H1 (cell line): Measurements from ENCODE around the gene C20orf173. TPM values are rescaled to one million over a fixed set of nuclear protein-coding genes. Genes with fewer than 3 reads are reported as not detected.

Source experiments
- CTCF ChIA-PET: fragments of 300-600 bp; sonication (Branson Sonifier 250); formaldehyde crosslinking; loops from one replicate; lab custom pipeline; 2021; ENCODE audit not compliant: partially characterized antibody; lab: Charles Lee
- POLR2A ChIA-PET: fragments of 300-600 bp; sonication (Branson Sonifier 250); formaldehyde crosslinking; loops from one replicate; lab custom pipeline; 2021; ENCODE audit warnings: inconsistent platforms; ENCODE audit not compliant: partially characterized antibody; lab: Charles Lee
- DNase-seq, 2 experiments: peaks; one replicate each; pipeline versions ENCODE4 v3.0.0 to v3.0.0-alpha.2; 2010 to 2022; ENCODE audit warnings: low spot score in 2 of 2, low read depth in 1 of 2, mixed read lengths in 1 of 2
- FAIRE-seq: peaks from 2 replicates; lab custom pipeline; 2011; peaks lifted over from hg19 to GRCh38; lab: Jason Lieb, UNC
- H2AFZ ChIP-seq: 2 replicates; pipeline ENCODE4 v1.8.1; 2012; ENCODE audit warnings: low read length, inconsistent platforms
- H2AK5ac ChIP-seq: 2 replicates; pipeline ENCODE4 v1.6.1; 2013; ENCODE audit warnings: low read depth, low read length
- H2BK120ac ChIP-seq: replicated peaks from 2 replicates; pipeline ENCODE3; 2013; ENCODE audit warnings: low read depth, low read length, inconsistent platforms
- H2BK12ac ChIP-seq: 2 replicates; pipeline ENCODE4 v1.6.1; 2013; ENCODE audit warnings: low read depth, low read length
- H2BK15ac ChIP-seq: 2 replicates; pipeline ENCODE4 v1.6.1; 2013; ENCODE audit warnings: low read length
- H2BK20ac ChIP-seq: 2 replicates; pipeline ENCODE4 v1.6.1; 2013; ENCODE audit warnings: low read length
- H2BK5ac ChIP-seq: 2 replicates; pipeline ENCODE4 v1.6.1; 2013; ENCODE audit warnings: low read depth, low read length
- H3K14ac ChIP-seq: 2 replicates; pipeline ENCODE4 v1.6.1; 2013; ENCODE audit warnings: inconsistent platforms; ENCODE audit not compliant: insufficient read length
- H3K18ac ChIP-seq: 2 replicates; pipeline ENCODE4 v1.6.1; 2013; ENCODE audit warnings: low read length; ENCODE audit errors: extremely low read depth
- H3K23ac ChIP-seq: 2 replicates; pipeline ENCODE4 v1.6.1; 2013; ENCODE audit warnings: inconsistent platforms; ENCODE audit not compliant: insufficient read length
- H3K23me2 ChIP-seq: 2 replicates; pipeline ENCODE4 v1.6.1; 2013; ENCODE audit warnings: low read depth, low read length
- H3K27ac ChIP-seq: 2 replicates; pipeline ENCODE4 v1.6.1; 2011; ENCODE audit warnings: low read depth, low read length, inconsistent platforms
- H3K27me3 ChIP-seq, 4 experiments: replicated peaks in 1 of 4; 1 replicate in 1 of 4; 2 replicates in 3 of 4; pipeline versions ENCODE4 v1.6.1 to v1.8.1; 2011 to 2013; ENCODE audit warnings: low read length in 3 of 4, mild to moderate bottlenecking in 3 of 4, inconsistent platforms in 2 of 4, mixed read lengths in 2 of 4, moderate library complexity in 1 of 4; ENCODE audit not compliant: control insufficient read depth in 3 of 4, insufficient read depth in 3 of 4; ENCODE audit errors: extremely low read depth in 1 of 4
- H3K36me3 ChIP-seq, 4 experiments: 2 replicates each; pipeline versions ENCODE4 v1.6.1 to v1.8.1; 2011 to 2013; ENCODE audit warnings: mild to moderate bottlenecking in 4 of 4, low read length in 3 of 4, moderate library complexity in 2 of 4, control low read depth in 1 of 4, inconsistent platforms in 1 of 4; ENCODE audit not compliant: insufficient read depth in 4 of 4, control insufficient read depth in 2 of 4
- H3K4ac ChIP-seq: replicated peaks from 2 replicates; pipeline ENCODE3; 2013; ENCODE audit warnings: low read length, low read depth, mixed read lengths, inconsistent platforms; ENCODE audit not compliant: insufficient read length
- H3K4me1 ChIP-seq, 4 experiments: replicated peaks in 1 of 4; 1 replicate in 1 of 4; 2 replicates in 3 of 4; pipeline versions ENCODE4 v1.6.1 to v1.8.1; 2011 to 2013; ENCODE audit warnings: low read length in 3 of 4, inconsistent platforms in 2 of 4, mixed read lengths in 1 of 4; ENCODE audit not compliant: insufficient read depth in 4 of 4, control insufficient read depth in 3 of 4
- H3K4me2 ChIP-seq, 2 experiments: 2 replicates each; pipeline versions ENCODE4 v1.6.1 to v1.8.1; 2011 to 2013; ENCODE audit warnings: low read depth in 2 of 2, low read length in 2 of 2, control low read depth in 1 of 2, inconsistent platforms in 1 of 2, mild to moderate bottlenecking in 1 of 2; ENCODE audit not compliant: insufficient read depth in 1 of 2
- H3K4me3 ChIP-seq, 4 experiments: fragments of 200-600, 300-600 bp in 1 of 4; sonication (generic), shearing (Covaris generic), sonication (Bioruptor Twin) in 1 of 4; 2 replicates each; pipeline versions ENCODE4 v1.5.1 to v1.8.1; 2011 to 2016; ENCODE audit warnings: low read length in 4 of 4, low read depth in 3 of 4, control low read depth in 2 of 4, inconsistent platforms in 2 of 4, mild to moderate bottlenecking in 2 of 4, mixed read lengths in 1 of 4, moderate library complexity in 1 of 4; ENCODE audit not compliant: insufficient read depth in 2 of 4; ENCODE audit errors: extremely low read depth in 1 of 4
- H3K56ac ChIP-seq: replicated peaks from 2 replicates; pipeline ENCODE3; 2013; ENCODE audit warnings: low read depth, mild to moderate bottlenecking, mixed read lengths, low read length, inconsistent platforms; ENCODE audit not compliant: insufficient read length
- H3K79me1 ChIP-seq: 2 replicates; pipeline ENCODE4 v1.6.1; 2013; ENCODE audit warnings: low read depth, low read length, control low read depth
- H3K79me2 ChIP-seq, 2 experiments: 2 replicates each; pipeline versions ENCODE4 v1.6.1 to v1.8.1; 2012 to 2013; ENCODE audit warnings: low read length in 2 of 2, mild to moderate bottlenecking in 2 of 2, inconsistent platforms in 1 of 2; ENCODE audit not compliant: insufficient read depth in 2 of 2, control insufficient read depth in 1 of 2
- H3K9ac ChIP-seq, 4 experiments: replicated peaks in 1 of 4; 1 replicate in 1 of 4; 2 replicates in 3 of 4; pipeline versions ENCODE4 v1.6.1 to v1.8.1; 2011 to 2013; ENCODE audit warnings: low read depth in 3 of 4, low read length in 3 of 4, control low read depth in 2 of 4, mild to moderate bottlenecking in 2 of 4, moderate library complexity in 2 of 4, inconsistent platforms in 1 of 4; ENCODE audit errors: extremely low read depth in 1 of 4
- H3K9me3 ChIP-seq, 2 experiments: 2 replicates each; pipeline versions ENCODE4 v1.6.1 to v1.8.1; 2012 to 2013; ENCODE audit warnings: mild to moderate bottlenecking in 2 of 2, moderate library complexity in 2 of 2, control low read depth in 1 of 2, inconsistent platforms in 1 of 2, low read depth in 1 of 2, low read length in 1 of 2, mixed read lengths in 1 of 2; ENCODE audit not compliant: insufficient read depth in 2 of 2
- H4K20me1 ChIP-seq, 2 experiments: replicated peaks in 1 of 2; 2 replicates each; pipeline versions ENCODE3 to v1.8.1; 2011 to 2013; ENCODE audit warnings: inconsistent platforms in 2 of 2, low read length in 2 of 2, mild to moderate bottlenecking in 1 of 2; ENCODE audit not compliant: insufficient read depth in 2 of 2, control insufficient read depth in 1 of 2
- H4K5ac ChIP-seq: 2 replicates; pipeline ENCODE4 v1.6.1; 2013; ENCODE audit warnings: low read length, low read depth, mixed read lengths, inconsistent platforms; ENCODE audit not compliant: insufficient read length
- H4K8ac ChIP-seq: 2 replicates; pipeline ENCODE4 v1.8.0; 2013; ENCODE audit warnings: mild to moderate bottlenecking, moderate library complexity, low read length, inconsistent platforms; ENCODE audit not compliant: insufficient read depth; ENCODE audit errors: extremely low read depth
- H4K91ac ChIP-seq: replicated peaks from 2 replicates; pipeline ENCODE3; 2013; ENCODE audit warnings: low read length, mixed read lengths, inconsistent platforms; ENCODE audit not compliant: insufficient read length
- POLR2AphosphoS5 ChIP-seq: IDR thresholded peaks from 2 replicates; pipeline ENCODE4 v1.6.1; 2011; ENCODE audit warnings: low read depth, low read length
- RBBP5 ChIP-seq: IDR thresholded peaks from 2 replicates; pipeline ENCODE4 v1.7.1; 2012; ENCODE audit warnings: low read depth, mild to moderate bottlenecking, inconsistent platforms, low read length, moderate library complexity, borderline replicate concordance
- RNF2 ChIP-seq: fragments of 200-900, 300-1000 bp; sonication (generic); IDR thresholded peaks from 2 replicates; pipeline ENCODE4 v1.7.1; 2016; ENCODE audit warnings: borderline replicate concordance, low read depth, mild to moderate bottlenecking, antibody characterized with exemption, low read length; ENCODE audit not compliant: poor library complexity, severe bottlenecking; ENCODE audit errors: missing control alignments
- WGBS, 2 experiments: shearing (Covaris generic) in 1 of 2; methylation state at CpG; one replicate each; pipeline versions ENCODE4 v1.1.6 to v1.1.7; 2013 to 2015; ENCODE audit warnings: low lambda C conversion rate in 2 of 2, mixed read lengths in 2 of 2, inconsistent platforms in 1 of 2, low coverage in 1 of 2, missing lambda C conversion rate in 1 of 2; ENCODE audit not compliant: insufficient replicate concordance in 2 of 2, insufficient coverage in 1 of 2, insufficient read length in 1 of 2; ENCODE audit errors: extremely low coverage in 1 of 2, missing lambda C conversion rate in 1 of 2; 5-methylcytosine and 5-hydroxymethylcytosine counted together
- polyA plus RNA-seq, 7 experiments: library from polyadenylated mRNA; depleted of rRNA in 3 of 7; stranded (reverse) in 5 of 7; unstranded in 2 of 7; fragments of >200 nt in 5 of 7; fragments of 200-250 nt in 2 of 7; gene quantifications; 1 replicate in 5 of 7; 2 replicates in 1 of 7; 4 replicates in 1 of 7; pipeline versions ENCODE4 v1.2.1 to v1.2.3, GENCODE V29; 2011 to 2013; ENCODE audit warnings: missing spikeins in 2 of 7, mixed read lengths in 2 of 7
- total RNA-seq: library from RNA; stranded (reverse); fragmentation: NEBNext Ultra II Directional; extraction: Animal tissue kit (Norgen Biotek cat#: 25700); gene quantifications from 2 replicates; pipeline ENCODE4 v1.2.1, GENCODE V29; 2021
- TF ChIP-seq, protein P1 (sequence below), 3 experiments: IDR thresholded peaks; 1 replicate in 2 of 3; 2 replicates in 1 of 3; pipeline versions ENCODE4 v1.5.1 to v1.6.1; 2011; ENCODE audit warnings: low read length in 3 of 3, mild to moderate bottlenecking in 3 of 3, inconsistent platforms in 2 of 3, low read depth in 1 of 3, moderate library complexity in 1 of 3; ENCODE audit not compliant: insufficient read depth in 1 of 3; ENCODE audit errors: control extremely low read depth in 1 of 3

C20orf173 gene
- total and polyA plus RNA-seq, 2 of the 8 experiments (the other 6 are each of a cell fraction or from before 2014, with no cell fraction given): not detected

DNA sequence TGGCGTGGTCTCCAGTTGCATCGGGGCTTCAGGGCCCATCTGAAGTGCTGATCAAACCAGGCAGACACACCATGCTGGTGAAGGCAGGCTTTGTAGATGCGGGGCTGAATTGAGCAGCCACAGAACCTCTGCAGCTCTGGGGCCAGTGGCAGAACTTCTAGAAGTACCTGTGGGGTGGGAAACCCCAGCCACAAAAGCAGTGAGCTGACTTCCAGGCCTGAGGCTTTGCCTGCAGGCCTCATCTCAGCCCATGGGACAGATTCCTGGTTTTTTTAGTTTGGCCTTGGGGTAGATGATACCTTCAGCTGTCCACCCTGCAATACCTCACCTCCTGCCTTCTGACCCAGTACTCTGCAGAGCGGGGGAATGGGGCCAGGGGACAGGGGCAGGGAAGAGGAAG is 14.1 kb downstream of the C20orf173 start:
- ChIA-PET POLR2A (interaction anchor here (2.5 kb wide), 1 partner anchor 11 kb away, joined by 8 read pairs; no protein-coding TSS in a partner anchor), CTCF (interaction anchor here (0.5 to 1.7 kb wide), 7 partner anchors 12 to 439 kb away, joined by 3 to 4 read pairs (median 3); partner anchors contain the start of gene SCAND1)
- H3K23ac ChIP-seq: no peak overlapping the region
- no peak overlapping the region for H3K4ac ChIP-seq
- H3K18ac ChIP-seq: no peak overlapping the region
- no peak overlapping the region for H3K14ac ChIP-seq
- H3K9me3 ChIP-seq: no peaks in the 10 kb centered on the region
- H4K20me1 ChIP-seq: peaks cover 0 to 5% of the 10 kb centered on the region in 2 experiments
- no peak overlapping the region for H4K5ac ChIP-seq
- no peak overlapping the region for H2BK12ac ChIP-seq
- no peak overlapping the region for H2BK15ac ChIP-seq
- H3K4me3 ChIP-seq: no peak overlapping the region
- no peak for DNase-seq
- H2BK120ac ChIP-seq: no peak overlapping the region
- no peak overlapping the region for H3K27ac ChIP-seq
- no peaks in the 10 kb centered on the region for H3K4me1 ChIP-seq
- no peak for FAIRE-seq
- TF ChIP-seq, protein P1, sequence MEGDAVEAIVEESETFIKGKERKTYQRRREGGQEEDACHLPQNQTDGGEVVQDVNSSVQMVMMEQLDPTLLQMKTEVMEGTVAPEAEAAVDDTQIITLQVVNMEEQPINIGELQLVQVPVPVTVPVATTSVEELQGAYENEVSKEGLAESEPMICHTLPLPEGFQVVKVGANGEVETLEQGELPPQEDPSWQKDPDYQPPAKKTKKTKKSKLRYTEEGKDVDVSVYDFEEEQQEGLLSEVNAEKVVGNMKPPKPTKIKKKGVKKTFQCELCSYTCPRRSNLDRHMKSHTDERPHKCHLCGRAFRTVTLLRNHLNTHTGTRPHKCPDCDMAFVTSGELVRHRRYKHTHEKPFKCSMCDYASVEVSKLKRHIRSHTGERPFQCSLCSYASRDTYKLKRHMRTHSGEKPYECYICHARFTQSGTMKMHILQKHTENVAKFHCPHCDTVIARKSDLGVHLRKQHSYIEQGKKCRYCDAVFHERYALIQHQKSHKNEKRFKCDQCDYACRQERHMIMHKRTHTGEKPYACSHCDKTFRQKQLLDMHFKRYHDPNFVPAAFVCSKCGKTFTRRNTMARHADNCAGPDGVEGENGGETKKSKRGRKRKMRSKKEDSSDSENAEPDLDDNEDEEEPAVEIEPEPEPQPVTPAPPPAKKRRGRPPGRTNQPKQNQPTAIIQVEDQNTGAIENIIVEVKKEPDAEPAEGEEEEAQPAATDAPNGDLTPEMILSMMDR (IDR thresholded peaks at IDR 0.05; ENCODE audit: control extremely low read depth in 1 of 3, insufficient read depth in 1 of 3, low read depth in 1 of 3, low read length in 3 of 3): no peak
- no peak for TF ChIP-seq RNF2
- no peak for TF ChIP-seq RBBP5
- TF ChIP-seq POLR2AphosphoS5: no peak
- H2BK20ac ChIP-seq: no peak overlapping the region
- no peak overlapping the region for H2BK5ac ChIP-seq
- H3K79me2 ChIP-seq: no peaks in the 10 kb centered on the region
- no peak overlapping the region for H2AK5ac ChIP-seq
- H3K27me3 ChIP-seq: no peaks in the 10 kb centered on the region
- no peak overlapping the region for H2AFZ ChIP-seq
- H4K91ac ChIP-seq: no peak overlapping the region
- H4K8ac ChIP-seq: no peak overlapping the region
- H3K23me2 ChIP-seq: no peaks in the 10 kb centered on the region
- H3K9ac ChIP-seq: no peak overlapping the region
- WGBS, 2 experiments: 85% methylated on average over 4 of the region's 4 CpGs; no CpG with 5 or more reads in 1 of the 2 experiments
- no peaks in the 10 kb centered on the region for H3K79me1 ChIP-seq
- peaks cover 7 to 12% (median 9%) of the 10 kb centered on the region in 4 experiments; a peak in 7 of 8 replicates for H3K36me3 ChIP-seq
- no peak overlapping the region for H3K4me2 ChIP-seq
- H3K56ac ChIP-seq: no peak overlapping the region
